Brain microvascular endothelial cell (primary cell): Measurements from ENCODE around the gene IL19.

ENCODE experiments used
- DNase-seq: peaks from one replicate; pipeline ENCODE4 v3.0.0-alpha.2; 2020
- H3K27ac ChIP-seq: fragments of 250-450 bp; sonication (Bioruptor Pico); 2 replicates; pipeline ENCODE4 v1.5.1; 2020; ENCODE audit warnings: mild to moderate bottlenecking, moderate library complexity
- H3K27me3 ChIP-seq: fragments of 250-450 bp; sonication (Bioruptor Pico); replicated peaks from 2 replicates; pipeline ENCODE4 v1.5.1; 2020; ENCODE audit warnings: mild to moderate bottlenecking
- H3K36me3 ChIP-seq: fragments of 250-450 bp; sonication (Bioruptor Pico); replicated peaks from 2 replicates; pipeline ENCODE4 v1.5.1; 2020; ENCODE audit warnings: mild to moderate bottlenecking
- H3K4me3 ChIP-seq: 2 replicates; pipeline ENCODE4 v1.5.1; 2011; ENCODE audit warnings: low read depth, mild to moderate bottlenecking, control low read depth, low read length, moderate library complexity
- in situ Hi-C: cut with HindIII; loops from 2 replicates; pipeline ENCODE4 v1.10.0; 2017; ENCODE audit warnings: low sequenced_read_pairs, low pct_ligation_motif_present
- TF ChIP-seq, protein P1 (sequence below): IDR thresholded peaks from 2 replicates; pipeline ENCODE4 v1.5.1; 2011; ENCODE audit warnings: low read depth, mild to moderate bottlenecking, moderate library complexity, low read length, control low read depth, inconsistent platforms; ENCODE audit errors: missing control alignments

IL19 gene

DNA sequence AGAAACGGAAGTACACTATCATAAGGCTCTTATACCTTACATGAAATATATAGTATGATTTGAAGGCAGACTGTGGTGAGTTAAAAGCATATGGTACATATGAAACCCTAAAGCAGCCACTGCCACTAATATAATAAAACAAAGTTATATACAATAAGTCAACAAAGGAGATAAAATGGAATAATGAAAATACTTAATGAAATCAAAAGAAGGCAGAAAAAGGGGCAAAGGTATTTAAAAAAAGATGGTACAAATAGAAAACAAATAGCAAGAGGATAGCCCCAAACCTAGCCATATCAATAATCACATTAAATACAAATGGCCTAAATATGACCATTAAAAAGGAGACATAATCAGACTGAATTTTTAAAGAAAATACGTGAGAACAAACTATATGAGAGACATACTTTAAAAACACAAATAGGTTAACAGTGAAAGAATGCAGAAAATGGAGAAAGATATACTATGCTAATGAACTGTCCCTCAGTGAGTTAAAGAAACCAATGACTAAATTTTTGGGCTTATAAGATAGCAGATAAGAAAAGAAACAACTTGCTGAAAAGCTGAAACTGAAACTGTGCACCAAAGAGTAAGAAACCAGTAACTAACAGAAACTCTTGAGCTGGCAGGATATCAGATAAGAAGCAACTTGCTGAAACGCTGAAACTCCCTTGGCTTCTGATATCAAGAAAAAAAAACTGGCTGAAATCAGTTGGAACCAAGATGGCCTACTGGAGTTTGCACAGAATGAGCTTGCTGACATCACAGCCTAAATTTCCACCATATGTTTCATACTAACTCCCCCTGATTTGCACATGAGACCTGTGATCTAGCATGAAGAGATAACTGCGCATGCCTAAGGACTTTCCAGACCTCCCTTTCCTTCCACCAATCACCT, 46.1 kb downstream of the IL19 start:
- Histone ChIP-seq H3K27me3 (no peaks in the 10 kb centered on the region), H3K27ac (no peak overlapping the region), H3K4me3 (no peak overlapping the region), H3K36me3 (no peaks in the 10 kb centered on the region)
- in situ Hi-C loops: no loop called here
- TF ChIP-seq, protein P1, sequence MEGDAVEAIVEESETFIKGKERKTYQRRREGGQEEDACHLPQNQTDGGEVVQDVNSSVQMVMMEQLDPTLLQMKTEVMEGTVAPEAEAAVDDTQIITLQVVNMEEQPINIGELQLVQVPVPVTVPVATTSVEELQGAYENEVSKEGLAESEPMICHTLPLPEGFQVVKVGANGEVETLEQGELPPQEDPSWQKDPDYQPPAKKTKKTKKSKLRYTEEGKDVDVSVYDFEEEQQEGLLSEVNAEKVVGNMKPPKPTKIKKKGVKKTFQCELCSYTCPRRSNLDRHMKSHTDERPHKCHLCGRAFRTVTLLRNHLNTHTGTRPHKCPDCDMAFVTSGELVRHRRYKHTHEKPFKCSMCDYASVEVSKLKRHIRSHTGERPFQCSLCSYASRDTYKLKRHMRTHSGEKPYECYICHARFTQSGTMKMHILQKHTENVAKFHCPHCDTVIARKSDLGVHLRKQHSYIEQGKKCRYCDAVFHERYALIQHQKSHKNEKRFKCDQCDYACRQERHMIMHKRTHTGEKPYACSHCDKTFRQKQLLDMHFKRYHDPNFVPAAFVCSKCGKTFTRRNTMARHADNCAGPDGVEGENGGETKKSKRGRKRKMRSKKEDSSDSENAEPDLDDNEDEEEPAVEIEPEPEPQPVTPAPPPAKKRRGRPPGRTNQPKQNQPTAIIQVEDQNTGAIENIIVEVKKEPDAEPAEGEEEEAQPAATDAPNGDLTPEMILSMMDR: no peak
- DNase-seq: no peak

DNA sequence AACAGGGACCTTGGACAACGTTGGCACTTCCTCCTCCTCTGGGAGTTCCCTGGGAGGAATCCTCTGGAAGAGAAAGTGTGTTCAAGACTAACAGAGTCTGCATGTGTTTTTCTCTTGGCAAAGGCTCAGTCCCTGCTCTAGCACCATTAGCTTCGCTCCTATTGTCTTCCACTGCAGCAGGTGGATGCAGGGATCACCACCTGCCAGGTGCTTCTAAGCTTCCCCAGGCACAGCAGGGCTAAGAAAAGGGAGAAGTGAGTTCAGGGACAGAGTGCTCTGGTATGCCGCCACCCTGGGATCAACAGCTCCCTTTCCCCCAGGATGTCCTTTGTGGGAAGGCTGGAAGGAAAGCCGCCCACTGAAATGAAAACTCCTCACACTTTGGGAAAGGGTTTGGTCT, 50.9 kb downstream of the IL19 start:
- in situ Hi-C loops: no loop called here
- Histone ChIP-seq H3K27me3 (no peaks in the 10 kb centered on the region), H3K4me3 (no peak overlapping the region), H3K27ac (no peak overlapping the region), H3K36me3 (no peaks in the 10 kb centered on the region)
- TF ChIP-seq, protein P1: no peak
- DNase-seq: no peak

DNA sequence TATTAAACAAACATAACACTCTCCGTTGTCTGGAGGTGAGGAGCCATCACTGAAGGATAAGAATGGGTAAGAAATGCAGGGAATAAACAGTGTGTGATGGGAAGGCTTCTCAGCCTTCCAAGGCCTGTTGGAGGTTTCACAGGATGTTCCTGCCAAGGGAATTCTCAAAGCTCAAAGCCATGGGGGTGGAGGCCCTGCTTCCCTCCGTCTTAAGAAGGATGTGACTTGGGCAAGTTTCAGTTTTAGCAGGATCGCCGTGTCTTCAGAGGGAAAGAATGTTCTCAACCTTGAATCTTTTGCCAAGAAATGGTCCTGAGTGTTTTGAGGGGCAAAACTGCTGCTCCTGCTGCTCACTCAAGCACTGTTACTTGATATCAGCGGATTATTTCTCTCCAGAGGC, 53.2 kb downstream of the IL19 start:
- no peak for DNase-seq
- TF ChIP-seq, protein P1: no peak
- H3K27ac ChIP-seq: no peak overlapping the region
- in situ Hi-C loops: no loop called here
- no peak overlapping the region for H3K4me3 ChIP-seq
- H3K27me3 ChIP-seq: no peaks in the 10 kb centered on the region
- H3K36me3 ChIP-seq: no peaks in the 10 kb centered on the region

DNA sequence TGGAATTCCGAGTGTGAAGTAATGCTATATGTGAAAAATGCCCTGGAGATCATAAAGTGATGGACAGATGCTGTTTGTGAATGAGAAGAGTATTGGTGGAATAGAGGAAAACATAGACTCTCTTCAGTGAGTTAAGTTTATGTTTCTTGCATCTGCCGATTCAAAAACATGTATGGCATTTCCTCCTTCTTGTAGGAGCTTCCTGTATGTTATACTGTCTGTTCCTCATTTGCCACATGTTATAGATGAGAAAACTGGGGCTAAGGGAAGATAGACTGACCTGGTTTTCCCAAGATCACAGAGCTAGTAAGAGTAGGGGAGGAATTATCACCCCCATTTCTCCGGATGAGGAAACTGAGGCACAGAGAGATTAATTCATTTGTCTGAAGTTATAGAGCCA, 53.8 kb downstream of the IL19 start:
- H3K27ac ChIP-seq: no peak overlapping the region
- in situ Hi-C loops: no loop called here
- H3K4me3 ChIP-seq: no peak overlapping the region
- no peak for DNase-seq
- H3K27me3 ChIP-seq: no peaks in the 10 kb centered on the region
- H3K36me3 ChIP-seq: no peaks in the 10 kb centered on the region
- TF ChIP-seq, protein P1: no peak

DNA sequence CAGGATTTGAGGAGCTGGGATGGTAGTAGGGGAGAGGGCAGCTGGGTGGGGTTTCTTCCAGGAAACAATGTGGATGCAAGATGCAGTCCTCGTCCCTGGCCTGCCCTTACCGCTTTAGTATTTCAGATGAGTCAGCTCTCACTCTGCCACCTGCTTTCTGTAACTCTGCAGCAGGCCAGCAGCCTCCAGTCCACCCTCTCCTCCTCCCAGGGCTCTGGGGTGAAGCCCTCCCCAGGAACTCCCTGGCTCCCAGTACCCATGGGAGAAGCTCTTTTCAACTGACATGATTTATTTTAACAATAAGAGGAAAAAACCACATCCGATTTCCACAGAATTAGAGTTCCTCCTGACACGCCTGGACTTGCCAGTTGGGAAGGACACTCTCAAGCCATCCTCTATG, 55.8 kb downstream of the IL19 start:
- in situ Hi-C loops: no loop called here
- H3K27me3 ChIP-seq: no peaks in the 10 kb centered on the region
- no peak overlapping the region for H3K4me3 ChIP-seq
- H3K36me3 ChIP-seq: no peaks in the 10 kb centered on the region
- no peak overlapping the region for H3K27ac ChIP-seq
- TF ChIP-seq, protein P1: no peak
- no peak for DNase-seq
